GM23338 (cell line): ENCODE measurements around the gene LPAR4. TPM values are rescaled to one million over a fixed set of nuclear protein-coding genes. Genes with fewer than 3 reads are reported as not detected.

Experiments
- ATAC-seq: fragments of 200-7000 bp; cut with Tn5 transposase; 3 replicates; pipeline ENCODE4 v1.9.1; 2020
- DNase-seq: peaks from one replicate; pipeline ENCODE4 v3.0.0-alpha.2; 2015; ENCODE audit warnings: low spot score
- H2AFZ ChIP-seq: fragments of 200-600 bp; sonication (generic); 2 replicates; pipeline ENCODE4 v1.8.0; 2016; ENCODE audit warnings: antibody characterized with exemption, mild to moderate bottlenecking, moderate library complexity
- H3F3A ChIP-seq: fragments of 200-600 bp; sonication (generic); replicated peaks from 2 replicates; pipeline ENCODE4 v1.8.0; 2017; ENCODE audit warnings: antibody characterized with exemption, mixed run types, low read depth
- H3K27ac ChIP-seq: fragments of 200-600 bp; sonication (generic); 2 replicates; pipeline ENCODE4 v1.6.1; 2016; ENCODE audit warnings: low read depth
- H3K27me3 ChIP-seq: fragments of 200-600 bp; sonication (generic); 2 replicates; pipeline ENCODE4 v1.8.0; 2016; ENCODE audit warnings: mild to moderate bottlenecking, mixed run types, moderate library complexity; ENCODE audit not compliant: insufficient read depth
- H3K36me3 ChIP-seq: fragments of 200-600 bp; sonication (generic); 2 replicates; pipeline ENCODE4 v1.8.0; 2016; ENCODE audit warnings: mild to moderate bottlenecking; ENCODE audit not compliant: insufficient read depth
- H3K4me1 ChIP-seq: fragments of 200-600 bp; sonication (generic); 2 replicates; pipeline ENCODE4 v1.8.0; 2016; ENCODE audit warnings: mild to moderate bottlenecking, moderate library complexity; ENCODE audit not compliant: insufficient read depth
- H3K4me2 ChIP-seq: fragments of 200-600 bp; sonication (generic); 2 replicates; pipeline ENCODE4 v1.7.1; 2017; ENCODE audit warnings: mixed run types
- H3K4me3 ChIP-seq: fragments of 200-600 bp; sonication (generic); 2 replicates; pipeline ENCODE4 v1.6.1; 2016; ENCODE audit warnings: mixed run types
- H3K79me2 ChIP-seq: fragments of 200-600 bp; sonication (generic); replicated peaks from 2 replicates; pipeline ENCODE4 v1.8.0; 2017; ENCODE audit warnings: mild to moderate bottlenecking; ENCODE audit not compliant: insufficient read depth
- H3K9me2 ChIP-seq: fragments of 200-600 bp; sonication (generic); 2 replicates; pipeline ENCODE4 v1.8.0; 2017; ENCODE audit not compliant: insufficient read depth
- H4K20me1 ChIP-seq: fragments of 200-600 bp; sonication (generic); replicated peaks from 2 replicates; pipeline ENCODE4 v1.8.0; 2017; ENCODE audit warnings: mild to moderate bottlenecking; ENCODE audit not compliant: insufficient read depth
- H3K27ac Mint-ChIP-seq: 2 replicates; pipeline ENCODE4 v1.8.0; 2020; ENCODE audit warnings: inconsistent platforms, mild to moderate bottlenecking, moderate library complexity, mixed read lengths
- H3K27me3 Mint-ChIP-seq: 3 replicates; pipeline ENCODE4 v1.8.0; 2022; ENCODE audit warnings: low read depth, mild to moderate bottlenecking, moderate library complexity, mixed read lengths, inconsistent platforms; ENCODE audit not compliant: insufficient read depth, poor library complexity
- H3K36me3 Mint-ChIP-seq: 3 replicates; pipeline ENCODE4 v1.8.0; 2021; ENCODE audit warnings: low read depth, mild to moderate bottlenecking, inconsistent platforms, moderate library complexity, mixed read lengths
- H3K4me1 Mint-ChIP-seq: 3 replicates; pipeline ENCODE4 v1.8.0; 2020; ENCODE audit warnings: mild to moderate bottlenecking, inconsistent platforms, mixed read lengths
- H3K4me3 Mint-ChIP-seq: 3 replicates; pipeline ENCODE4 v1.8.0; 2021; ENCODE audit warnings: moderate library complexity, mild to moderate bottlenecking, inconsistent platforms, mixed read lengths
- H3K9me3 Mint-ChIP-seq: 3 replicates; pipeline ENCODE4 v1.8.0; 2020; ENCODE audit warnings: moderate library complexity, mild to moderate bottlenecking, inconsistent platforms, mixed read lengths
- CREB1 ChIP-seq: fragments of 250-450 bp; sonication (Bioruptor Pico); IDR thresholded peaks from 2 replicates; pipeline ENCODE4 v1.5.0; 2020; ENCODE audit warnings: low read depth, mild to moderate bottlenecking, moderate library complexity
- CTCF ChIP-seq, 2 experiments: fragments of 200-600 bp in 1 of 2; sonication (generic) in 1 of 2; conservative IDR thresholded peaks; 2 replicates each; pipeline versions ENCODE4 v1.5.1 to v1.6.1; 2016 to 2017; ENCODE audit warnings: antibody characterized with exemption in 2 of 2, low read depth in 2 of 2, mild to moderate bottlenecking in 2 of 2, moderate library complexity in 1 of 2
- ETS1 ChIP-seq: IDR thresholded peaks from 2 replicates; pipeline ENCODE4 v1.6.1; 2016; ENCODE audit warnings: antibody characterized with exemption
- EZH2 ChIP-seq: fragments of 200-600 bp; sonication (generic); IDR thresholded peaks from one replicate; pipeline ENCODE4 v1.8.0; 2017; ENCODE audit warnings: antibody characterized with exemption, mild to moderate bottlenecking, low read depth; ENCODE audit not compliant: unreplicated experiment
- EZH2phosphoT487 ChIP-seq: fragments of 200-600 bp; sonication (generic); IDR thresholded peaks from one replicate; pipeline ENCODE4 v1.8.1; 2018; ENCODE audit warnings: antibody characterized with exemption; ENCODE audit not compliant: unreplicated experiment
- JUNB ChIP-seq: IDR thresholded peaks from one replicate; pipeline ENCODE4 v1.6.1; 2016; ENCODE audit warnings: antibody characterized with exemption; ENCODE audit not compliant: unreplicated experiment
- NANOG ChIP-seq: IDR thresholded peaks from 2 replicates; pipeline ENCODE4 v1.6.1; 2016; ENCODE audit warnings: antibody characterized with exemption, borderline replicate concordance
- POLR2AphosphoS5 ChIP-seq: IDR thresholded peaks from 2 replicates; pipeline ENCODE4 v1.6.1; 2016; ENCODE audit warnings: antibody characterized with exemption, low read depth
- REST ChIP-seq: IDR thresholded peaks from one replicate; pipeline ENCODE4 v1.6.1; 2018; ENCODE audit warnings: antibody characterized with exemption; ENCODE audit not compliant: unreplicated experiment
- STAT1 ChIP-seq: IDR thresholded peaks from one replicate; pipeline ENCODE4 v1.6.1; 2016; ENCODE audit warnings: antibody characterized with exemption; ENCODE audit not compliant: unreplicated experiment
- ZNF114 ChIP-seq: fragments of 250-450 bp; sonication (Bioruptor Pico); IDR thresholded peaks from 2 replicates; pipeline ENCODE4 v1.5.0; 2020; ENCODE audit warnings: mild to moderate bottlenecking, moderate library complexity
- ZNF331 ChIP-seq: fragments of 250-450 bp; sonication (Bioruptor Pico); IDR thresholded peaks from 2 replicates; pipeline ENCODE4 v1.5.0; 2020; ENCODE audit warnings: low read depth, mild to moderate bottlenecking, moderate library complexity
- ZNF462 ChIP-seq: fragments of 250-450 bp; sonication (Bioruptor Pico); IDR thresholded peaks from 2 replicates; pipeline ENCODE4 v1.5.0; 2020; ENCODE audit warnings: mild to moderate bottlenecking, moderate library complexity
- polyA plus RNA-seq: library from polyadenylated mRNA; unstranded; fragments of >200 nt; fragmentation: Nextera tagmentation; extraction: Ambion mirVana; gene quantifications from 2 replicates; pipeline ENCODE4 v1.2.1, GENCODE V29; 2016
- total RNA-seq: library from RNA; depleted of rRNA; stranded (reverse); fragments of >200 nt; shearing (Covaris generic); gene quantifications from 2 replicates; pipeline ENCODE4 v1.2.3, GENCODE V29; 2014

The LPAR4 gene
- total and polyA plus RNA-seq, 2 experiments from 2014 or later, result 14.1 to 14.9 TPM

- H3K4me3 Mint-ChIP-seq, result no peak overlapping the region
- Histone ChIP-seq H3K4me1 (no peaks in the 10 kb centered on the region), H3K27ac (no peak overlapping the region), H3K36me3 (no peaks in the 10 kb centered on the region), H3K9me2 (no peaks in the 10 kb centered on the region), H3K4me3 (no peak overlapping the region), H3K79me2 (no peaks in the 10 kb centered on the region), H4K20me1 (no peaks in the 10 kb centered on the region), H2AFZ (no peak overlapping the region), H3K4me2 (no peak overlapping the region), H3K27me3 (no peaks in the 10 kb centered on the region), H3F3A (no peaks in the 10 kb centered on the region)
- TF ChIP-seq CREB1 (CRISPR knock-in tag), result no peak
- TF ChIP-seq EZH2, result no peak
- TF ChIP-seq STAT1, result no peak
- TF ChIP-seq REST, result no peak
- TF ChIP-seq POLR2AphosphoS5, result no peak
- no peak for TF ChIP-seq JUNB
- TF ChIP-seq EZH2phosphoT487, result no peak
- no peak for TF ChIP-seq ZNF462 (CRISPR knock-in tag)
- no peak for TF ChIP-seq ZNF331 (CRISPR knock-in tag)
- TF ChIP-seq ETS1, result no peak
- no peak for TF ChIP-seq NANOG
- no peak for TF ChIP-seq CTCF (conservative IDR thresholded peaks at IDR 0.05; ENCODE audit: low read depth in 2 of 2)
- TF ChIP-seq ZNF114 (CRISPR knock-in tag), result no peak
- peaks cover 19% of the 10 kb centered on the region for H3K9me3 Mint-ChIP-seq
- peaks cover 4% of the 10 kb centered on the region; the same call in 2 of the 3 replicates for H3K36me3 Mint-ChIP-seq
- no peaks in the 10 kb centered on the region for H3K4me1 Mint-ChIP-seq
- no peak overlapping the region for H3K27ac Mint-ChIP-seq
- DNase-seq (no peak), ATAC-seq (no peak)
- H3K27me3 Mint-ChIP-seq, result no peaks in the 10 kb centered on the region
These were observed 54.0 kb downstream of the LPAR4 start for GRCh38 chrX:78801522-78801921.
